ENCODE results near the gene JAKMIP1. TPM values are rescaled to one million over a fixed set of nuclear protein-coding genes. Genes with fewer than 3 reads are reported as not detected.
"Not testable (repeated sequence)": the region's sequence is repeated elsewhere in the genome, so short reads cannot be mapped to it uniquely, and the experiment has no call there.

The JAKMIP1 gene
- total RNA-seq, 2 experiments from 2014 or later: 5.6 to 6.3 TPM

DNA sequence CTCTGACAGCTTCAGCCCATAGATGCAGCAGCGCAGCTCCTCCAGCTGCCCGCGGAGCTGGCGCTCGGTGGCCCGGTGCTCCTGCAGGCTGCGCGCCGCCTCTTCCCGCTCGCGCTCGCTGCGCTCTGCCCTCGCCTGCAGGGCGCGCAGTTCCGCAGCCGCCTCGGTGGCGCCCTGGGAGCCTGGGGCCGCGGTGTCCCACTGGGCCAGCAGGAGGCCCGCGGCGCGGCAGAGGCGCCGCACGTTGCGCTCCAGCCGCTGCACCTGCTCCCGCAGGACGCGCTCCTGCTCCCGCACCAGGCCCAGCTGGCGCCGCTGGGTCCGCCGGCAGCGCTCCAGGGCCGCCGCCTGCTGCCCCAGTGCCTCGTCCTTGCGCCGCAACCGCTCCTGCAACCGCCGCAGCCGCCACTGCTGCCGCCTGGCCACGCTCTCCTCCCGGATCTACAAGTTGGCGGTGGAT is 192.2 kb downstream of the JAKMIP1 start:
- Mint-ChIP-seq H3K27me3 (peaks cover 19% of the 10 kb centered on the region), H3K4me1 (ENCODE audit: low read depth) (no peaks in the 10 kb centered on the region), H3K4me3 (no peak overlapping the region), H3K9me3 (no peaks in the 10 kb centered on the region), H3K36me3 (ENCODE audit: low read depth) (no peaks in the 10 kb centered on the region), H3K27ac (no peak overlapping the region)
- ChIA-PET POLR2A (no interaction called here), CTCF (interaction anchor here (2.3 to 2.4 kb wide), 2 partner anchors 10 to 12 kb away, joined by 8 to 12 read pairs; no protein-coding TSS in a partner anchor)
- ATAC-seq: no peak
- intact Hi-C loops (cut with micrococcal nuclease): no loop called here
- DNase-seq: no peak
- no peak for TF ChIP-seq CTCF (IDR thresholded peaks at IDR 0.05)

GRCh38 chr4:6005175-6005574 is 195.2 kb downstream of the JAKMIP1 start:
- ATAC-seq: no peak
- Mint-ChIP-seq H3K4me3 (no peak overlapping the region), H3K9me3 (no peaks in the 10 kb centered on the region), H3K4me1 (ENCODE audit: low read depth) (no peaks in the 10 kb centered on the region), H3K36me3 (ENCODE audit: low read depth) (no peaks in the 10 kb centered on the region), H3K27ac (no peak overlapping the region), H3K27me3 (peaks cover 19% of the 10 kb centered on the region)
- intact Hi-C loops (cut with micrococcal nuclease): no loop called here
- CTCF ChIA-PET: no interaction called here
- POLR2A ChIA-PET: no interaction called here
- DNase-seq: no peak
- TF ChIP-seq CTCF (IDR thresholded peaks at IDR 0.05): no peak

DNA sequence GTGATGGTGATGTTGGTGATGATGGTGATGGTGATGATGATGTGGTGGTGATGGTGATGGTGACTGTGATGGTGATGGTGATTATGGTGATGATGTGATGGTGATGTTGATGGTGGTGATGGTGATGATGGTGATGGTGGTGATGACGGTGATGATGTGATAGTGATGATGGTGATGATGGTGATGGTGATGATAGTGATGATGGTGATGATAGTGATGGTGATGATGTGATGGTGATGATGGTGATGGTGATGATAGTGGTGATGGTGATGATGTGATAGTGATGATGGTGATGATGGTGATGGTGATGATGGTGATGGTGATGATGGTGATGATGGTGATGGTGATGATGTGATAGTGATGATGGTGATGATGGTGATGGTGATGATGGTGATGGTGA is 196.9 kb downstream of the JAKMIP1 start:
- H3K27ac Mint-ChIP-seq; H3K4me3 Mint-ChIP-seq; DNase-seq; H3K9me3 Mint-ChIP-seq; H3K4me1 Mint-ChIP-seq (ENCODE audit: low read depth); H3K36me3 Mint-ChIP-seq (ENCODE audit: low read depth); intact Hi-C loops (cut with micrococcal nuclease); CTCF ChIA-PET; H3K27me3 Mint-ChIP-seq; ATAC-seq: not testable (repeated sequence)
- POLR2A ChIA-PET: interaction anchor here (1.1 kb wide), 1 partner anchor 15 kb away, joined by 3 read pairs; no protein-coding TSS in a partner anchor

DNA sequence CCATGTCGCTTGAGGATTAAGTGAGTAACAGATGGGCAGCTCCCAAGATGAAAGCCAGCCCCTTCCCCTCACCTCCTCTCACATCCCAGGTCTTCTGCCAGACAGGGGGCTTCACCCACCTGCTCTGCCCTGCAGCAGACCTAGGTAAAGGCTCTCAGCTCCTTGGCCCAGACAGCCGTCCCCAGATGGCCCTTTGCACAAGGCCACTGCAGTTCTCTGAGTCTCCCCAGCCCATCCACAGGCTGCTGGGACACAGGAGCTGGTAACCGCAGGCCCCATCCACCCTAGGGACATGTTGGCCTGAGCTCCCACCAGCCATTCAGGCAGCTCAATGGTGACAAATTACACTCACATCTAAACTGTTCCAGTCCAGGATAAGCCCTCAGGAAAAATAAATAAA is 197.4 kb downstream of the JAKMIP1 start:
- H3K27ac Mint-ChIP-seq: no peak overlapping the region
- H3K9me3 Mint-ChIP-seq: no peaks in the 10 kb centered on the region
- H3K36me3 Mint-ChIP-seq (ENCODE audit: low read depth): no peaks in the 10 kb centered on the region
- H3K4me3 Mint-ChIP-seq: no peak overlapping the region
- CTCF ChIA-PET: no interaction called here
- POLR2A ChIA-PET: interaction anchor here (1.1 kb wide), 1 partner anchor 14 kb away, joined by 3 read pairs; no protein-coding TSS in a partner anchor
- peaks cover 8% of the 10 kb centered on the region for H3K27me3 Mint-ChIP-seq
- no peak for TF ChIP-seq CTCF (IDR thresholded peaks at IDR 0.05)
- H3K4me1 Mint-ChIP-seq (ENCODE audit: low read depth): no peaks in the 10 kb centered on the region
- intact Hi-C loops (cut with micrococcal nuclease): no loop called here
- no peak for ATAC-seq
- DNase-seq: no peak

GRCh38 chr4:6002492-6002833 is 197.9 kb downstream of the JAKMIP1 start:
- Mint-ChIP-seq H3K9me3 (no peaks in the 10 kb centered on the region), H3K4me1 (ENCODE audit: low read depth) (no peaks in the 10 kb centered on the region), H3K27ac (no peak overlapping the region), H3K27me3 (peaks cover 7% of the 10 kb centered on the region), H3K36me3 (ENCODE audit: low read depth) (no peaks in the 10 kb centered on the region), H3K4me3 (no peak overlapping the region)
- POLR2A ChIA-PET: interaction anchor here (1.1 kb wide), 1 partner anchor 14 kb away, joined by 3 read pairs; no protein-coding TSS in a partner anchor
- CTCF ChIA-PET: no interaction called here
- ATAC-seq: no peak
- DNase-seq: no peak
- intact Hi-C loops (cut with micrococcal nuclease): no loop called here
- TF ChIP-seq CTCF (IDR thresholded peaks at IDR 0.05): no peak
